Smooth muscle cell (in vitro differentiated cells): ENCODE measurements around the gene TLE1. TPM values are rescaled to one million over a fixed set of nuclear protein-coding genes. Genes with fewer than 3 reads are reported as not detected.
"Not testable (repeated sequence)": the region's sequence is repeated elsewhere in the genome, so short reads cannot be mapped to it uniquely, and the experiment has no call there.

Experiments
- DNase-seq: peaks from one replicate; lab custom pipeline; 2025; ENCODE audit not compliant: unreplicated experiment; lab: John Stamatoyannopoulos, UW
- H2AFZ ChIP-seq: fragments of 200-600 bp; sonication (generic); 2 replicates; pipeline ENCODE4 v1.6.0; 2016; ENCODE audit warnings: antibody characterized with exemption, low read depth, mild to moderate bottlenecking
- H3F3A ChIP-seq: fragments of 200-600 bp; sonication (generic); 2 replicates; pipeline ENCODE4 v1.6.0; 2017; ENCODE audit warnings: antibody characterized with exemption, low read depth
- H3K27ac ChIP-seq: fragments of 200-600 bp; sonication (generic); 2 replicates; pipeline ENCODE4 v1.5.1; 2016; ENCODE audit warnings: low read depth, mild to moderate bottlenecking
- H3K27me3 ChIP-seq: fragments of 200-600 bp; sonication (generic); 2 replicates; pipeline ENCODE4 v1.6.1; 2016; ENCODE audit warnings: low read depth, mild to moderate bottlenecking
- H3K36me3 ChIP-seq: fragments of 200-600 bp; sonication (generic); 2 replicates; pipeline ENCODE4 v1.5.1; 2016; ENCODE audit warnings: low read depth
- H3K4me1 ChIP-seq: fragments of 200-600 bp; sonication (generic); 2 replicates; pipeline ENCODE4 v1.5.1; 2016; ENCODE audit warnings: low read depth
- H3K4me2 ChIP-seq: fragments of 200-600 bp; sonication (generic); 2 replicates; pipeline ENCODE4 v1.6.0; 2016; ENCODE audit warnings: mild to moderate bottlenecking
- H3K4me3 ChIP-seq: fragments of 200-600 bp; sonication (generic); 2 replicates; pipeline ENCODE4 v1.5.1; 2016; ENCODE audit warnings: mild to moderate bottlenecking
- H3K79me2 ChIP-seq: fragments of 200-600 bp; sonication (generic); 2 replicates; pipeline ENCODE4 v1.6.0; 2016; ENCODE audit warnings: low read depth, mild to moderate bottlenecking
- H3K9ac ChIP-seq: fragments of 200-600 bp; sonication (generic); 2 replicates; pipeline ENCODE4 v1.6.0; 2016; ENCODE audit warnings: low read depth
- H3K9me3 ChIP-seq: fragments of 200-600 bp; sonication (generic); replicated peaks from 2 replicates; pipeline ENCODE4 v1.5.1; 2016; ENCODE audit warnings: low read depth
- H4K20me1 ChIP-seq: fragments of 200-600 bp; sonication (generic); 2 replicates; pipeline ENCODE4 v1.6.0; 2016; ENCODE audit warnings: low read depth
- CTCF ChIP-seq: fragments of 200-600 bp; sonication (generic); IDR thresholded peaks from 2 replicates; pipeline ENCODE4 v1.5.1; 2017; ENCODE audit warnings: borderline replicate concordance, mild to moderate bottlenecking, antibody characterized with exemption; ENCODE audit not compliant: insufficient read depth, poor library complexity, severe bottlenecking
- WGBS: methylation state at CpG from one replicate; pipeline ENCODE4 v1.1.7; 2016; ENCODE audit warnings: low lambda C conversion rate; 5-methylcytosine and 5-hydroxymethylcytosine counted together
- polyA plus RNA-seq: library from polyadenylated mRNA; unstranded; fragments of >200 nt; fragmentation: Nextera tagmentation; extraction: Ambion mirVana; gene quantifications from 2 replicates; pipeline ENCODE4 v1.2.1, GENCODE V29; 2016
- total RNA-seq: library from RNA; depleted of rRNA; stranded (reverse); fragments of >200 nt; gene quantifications from 2 replicates; pipeline ENCODE4 v1.2.3, GENCODE V29; 2014

TLE1 gene
- total and polyA plus RNA-seq, 2 experiments from 2014 or later, result 32.5 to 35.2 TPM

GRCh38 chr9:81690251-81690851 lies 1.0 kb upstream of the TLE1 start:
- H3K9ac ChIP-seq, result peak overlapping the region; percentile 49
- H3K27me3 ChIP-seq, result no peaks in the 10 kb centered on the region
- H3K4me3 ChIP-seq, result peak overlapping the region; percentile 96
- peaks cover 20% of the 10 kb centered on the region for H3F3A ChIP-seq
- no peaks in the 10 kb centered on the region for H3K9me3 ChIP-seq
- peak overlapping the region; percentile 32 for H3K27ac ChIP-seq
- H3K79me2 ChIP-seq, result peaks cover 17% of the 10 kb centered on the region
- H4K20me1 ChIP-seq, result peaks cover 16% of the 10 kb centered on the region
- H3K4me2 ChIP-seq, result peak overlapping the region; percentile 95
- DNase-seq, result no peak
- H3K36me3 ChIP-seq, result no peaks in the 10 kb centered on the region
- peak overlapping the region; percentile 52 for H2AFZ ChIP-seq
- under 1% methylated on average over 23 of the region's 23 CpGs for WGBS
- TF ChIP-seq CTCF, result no peak
- H3K4me1 ChIP-seq, result peaks cover 38% of the 10 kb centered on the region

- peaks cover 18% of the 10 kb centered on the region for H3F3A ChIP-seq
- H3K27ac ChIP-seq, result peak overlapping the region; percentile 78
- peaks cover 48% of the 10 kb centered on the region for H3K4me1 ChIP-seq
- H2AFZ ChIP-seq, result peak overlapping the region; percentile 85
- peak; percentile 67 for DNase-seq
- H3K9me3 ChIP-seq, H3K36me3 ChIP-seq, H3K27me3 ChIP-seq: not testable (repeated sequence)
- H4K20me1 ChIP-seq, result peaks cover 29% of the 10 kb centered on the region
- peak overlapping the region; percentile 96 for H3K4me3 ChIP-seq
- H3K79me2 ChIP-seq, result peaks cover 30% of the 10 kb centered on the region
- WGBS, result 2% methylated on average over 21 of the region's 21 CpGs
- H3K9ac ChIP-seq, result peak overlapping the region; percentile 75
- H3K4me2 ChIP-seq, result peak overlapping the region; percentile 97
Measured at GRCh38 chr9:81689093-81689342, 329 bp downstream of the TLE1 start.

- Histone ChIP-seq H4K20me1 (peaks cover 35% of the 10 kb centered on the region), H3F3A (peaks cover 13% of the 10 kb centered on the region), H3K4me3 (peak overlapping the region; percentile 96), H3K9ac (peak overlapping the region; percentile 75), H2AFZ (peak overlapping the region; percentile 85), H3K4me1 (peaks cover 47% of the 10 kb centered on the region), H3K79me2 (peaks cover 36% of the 10 kb centered on the region), H3K4me2 (peak overlapping the region; percentile 97), H3K27ac (peak overlapping the region; percentile 78)
- DNase-seq, result peak; percentile 40
- not testable (repeated sequence) for H3K9me3 ChIP-seq, H3K36me3 ChIP-seq, H3K27me3 ChIP-seq
- WGBS, result under 1% methylated on average over 80 of the region's 107 CpGs
Measured at GRCh38 chr9:81688262-81689092, 870 bp downstream of the TLE1 start.

GRCh38 chr9:81687521-81688261 lies 1.7 kb downstream of the TLE1 start:
- peak overlapping the region; percentile 78 for H3K27ac ChIP-seq
- H3K9ac ChIP-seq, result peak overlapping the region; percentile 75
- peak overlapping the region; percentile 85 for H2AFZ ChIP-seq
- peaks cover 43% of the 10 kb centered on the region for H4K20me1 ChIP-seq
- no peak for TF ChIP-seq CTCF
- H3F3A ChIP-seq, result peaks cover 7% of the 10 kb centered on the region
- H3K4me3 ChIP-seq, result peak overlapping the region; percentile 96
- peaks cover 54% of the 10 kb centered on the region for H3K4me1 ChIP-seq
- peaks cover 39% of the 10 kb centered on the region for H3K79me2 ChIP-seq
- DNase-seq, result no peak
- H3K4me2 ChIP-seq, result peak overlapping the region; percentile 97
- H3K9me3 ChIP-seq, result no peaks in the 10 kb centered on the region
- no peaks in the 10 kb centered on the region for H3K36me3 ChIP-seq
- WGBS, result 1% methylated on average over 46 of the region's 51 CpGs
- H3K27me3 ChIP-seq, result no peaks in the 10 kb centered on the region
